AG09309 (cell line): Measurements from ENCODE around the gene TBC1D1.

Experiments used
- DNase-seq: peaks from one replicate; pipeline ENCODE4 v3.0.0-alpha.2; 2010; ENCODE audit warnings: low read depth
- H3K4me3 ChIP-seq: 2 replicates; pipeline ENCODE4 v1.5.1; 2011; ENCODE audit warnings: mild to moderate bottlenecking, low read depth, low read length, moderate library complexity; ENCODE audit not compliant: control insufficient read depth
- CTCF ChIP-seq: IDR thresholded peaks from 2 replicates; pipeline ENCODE4 v1.5.1; 2011; ENCODE audit warnings: mild to moderate bottlenecking, low read depth, low read length, inconsistent platforms; ENCODE audit not compliant: insufficient read depth, control insufficient read depth; ENCODE audit errors: missing control alignments

The TBC1D1 gene

GRCh38 chr4:38001927-38002326, 111.0 kb downstream of the TBC1D1 start:
- no peak for DNase-seq
- no peak for TF ChIP-seq CTCF

GRCh38 chr4:38002451-38003071, 111.7 kb downstream of the TBC1D1 start:
- no peak for TF ChIP-seq CTCF
- no peak overlapping the region for H3K4me3 ChIP-seq
- DNase-seq: no peak

More at GRCh38 chr4:38001927-38002326, 111.0 kb downstream of the TBC1D1 start:
- no peak overlapping the region for H3K4me3 ChIP-seq

GRCh38 chr4:38003102-38003501, 112.2 kb downstream of the TBC1D1 start:
- no peak for TF ChIP-seq CTCF

GRCh38 chr4:38003628-38004027, 112.7 kb downstream of the TBC1D1 start:
- no peak for DNase-seq
- no peak for TF ChIP-seq CTCF
- no peak overlapping the region for H3K4me3 ChIP-seq

More at GRCh38 chr4:38003102-38003501, 112.2 kb downstream of the TBC1D1 start:
- no peak for DNase-seq
- no peak overlapping the region for H3K4me3 ChIP-seq

- no peak overlapping the region for H3K4me3 ChIP-seq
- DNase-seq: no peak
- no peak for TF ChIP-seq CTCF
Measured at GRCh38 chr4:38004062-38004461, 113.2 kb downstream of the TBC1D1 start.

- no peak overlapping the region for H3K4me3 ChIP-seq
- no peak for DNase-seq
- TF ChIP-seq CTCF: no peak
Measured at GRCh38 chr4:38004887-38005286, 114.0 kb downstream of the TBC1D1 start.
